HCT116 (cell line): Measurements from ENCODE around the gene RPS29. TPM values are rescaled to one million over a fixed set of nuclear protein-coding genes. Genes with fewer than 3 reads are reported as not detected.

Source experiments
- ATAC-seq: fragments of 200-7000 bp; cut with Tn5 transposase; 2 replicates; pipeline ENCODE4 v1.9.1; 2020; ENCODE audit warnings: mild to moderate bottlenecking, moderate library complexity
- BruUV-seq: library from RNA; stranded (reverse); fragments of 400-500 nt; replicated peaks from 2 replicates; lab custom pipeline; 2021; lab: Mats Ljungman, UMichigan
- CTCF ChIA-PET: fragments of 300-600 bp; sonication (Branson Sonifier 250); formaldehyde crosslinking; loops from one replicate; lab custom pipeline; 2021; ENCODE audit warnings: antibody characterized with exemption; lab: Charles Lee
- POLR2A ChIA-PET: fragments of 300-600, 350-600 bp; sonication (Branson Sonifier 250); formaldehyde crosslinking; loops from one replicate; lab custom pipeline; 2021; ENCODE audit warnings: antibody characterized with exemption; lab: Charles Lee
- RAD21 ChIA-PET, 2 experiments: fragments of 300-600 bp; sonication (Branson Sonifier 250); formaldehyde crosslinking; loops; one replicate each; lab custom pipeline; 2023; ENCODE audit warnings: low total read pairs in 2 of 2; ENCODE audit not compliant: uncharacterized antibody in 2 of 2, unreplicated experiment in 2 of 2, low non-redundant PET in 1 of 2; lab: Charles Lee
- DNase-seq: peaks from one replicate; pipeline ENCODE4 v3.0.0-alpha.2; 2010; ENCODE audit warnings: low read depth, low spot score
- H2AFZ ChIP-seq: fragments of 200-600 bp; shearing (Covaris generic), sonication (generic); 2 replicates; pipeline ENCODE4 v1.6.1; 2017; ENCODE audit warnings: low read depth, mixed run types, mixed read lengths, antibody characterized with exemption, low read length; ENCODE audit not compliant: poor library complexity, severe bottlenecking
- H3K27ac ChIP-seq: 2 replicates; pipeline ENCODE4 v1.5.1; 2012; ENCODE audit warnings: low read depth, low read length
- H3K27me3 ChIP-seq: fragments of 200-600 bp; sonication (generic); 2 replicates; pipeline ENCODE4 v1.6.1; 2016; ENCODE audit warnings: mixed run types, low read length, mixed read lengths; ENCODE audit not compliant: insufficient read depth
- H3K36me3 ChIP-seq, 2 experiments: fragments of 200-500 bp in 1 of 2; fragments of 200-600 bp in 1 of 2; sonication (Bioruptor generic) in 1 of 2; sonication (generic) in 1 of 2; 2 replicates each; pipeline versions ENCODE4 v1.5.1 to v1.6.1; 2014 to 2016; ENCODE audit warnings: low read length in 2 of 2, inconsistent platforms in 1 of 2, mixed read lengths in 1 of 2, mixed run types in 1 of 2; ENCODE audit not compliant: insufficient read depth in 2 of 2, control insufficient read depth in 1 of 2
- H3K4me1 ChIP-seq, 2 experiments: fragments of 200-600 bp in 1 of 2; sonication (generic) in 1 of 2; 2 replicates each; pipeline versions ENCODE4 v1.5.1 to v1.6.1; 2012 to 2017; ENCODE audit warnings: low read length in 2 of 2, inconsistent platforms in 1 of 2, mild to moderate bottlenecking in 1 of 2, mixed read lengths in 1 of 2, mixed run types in 1 of 2, moderate library complexity in 1 of 2; ENCODE audit not compliant: insufficient read depth in 2 of 2, control insufficient read depth in 1 of 2
- H3K4me2 ChIP-seq: fragments of 200-600 bp; sonication (generic); 2 replicates; pipeline ENCODE4 v1.6.1; 2017; ENCODE audit warnings: mixed run types, low read length, mixed read lengths
- H3K4me3 ChIP-seq, 2 experiments: fragments of 200-600 bp in 1 of 2; sonication (generic) in 1 of 2; replicated peaks in 1 of 2; 2 replicates each; pipeline ENCODE4 v1.5.1; 2011 to 2016; ENCODE audit warnings: low read length in 2 of 2, control low read depth in 1 of 2, low read depth in 1 of 2, mild to moderate bottlenecking in 1 of 2, mixed read lengths in 1 of 2, mixed run types in 1 of 2
- H3K79me2 ChIP-seq: fragments of 200-600 bp; sonication (generic); 2 replicates; pipeline ENCODE4 v1.6.1; 2017; ENCODE audit warnings: mild to moderate bottlenecking, mixed run types, low read length, moderate library complexity, mixed read lengths; ENCODE audit not compliant: insufficient read depth
- H3K9ac ChIP-seq: fragments of 200-600 bp; sonication (generic); 2 replicates; pipeline ENCODE4 v1.6.1; 2016; ENCODE audit warnings: low read length, mixed read lengths
- H3K9me2 ChIP-seq: fragments of 200-600 bp; sonication (generic), shearing (Covaris generic); 2 replicates; pipeline ENCODE4 v1.6.1; 2017; ENCODE audit warnings: mixed run types, mild to moderate bottlenecking, moderate library complexity; ENCODE audit not compliant: insufficient read depth
- H3K9me3 ChIP-seq, 2 experiments: fragments of 200-500 bp in 1 of 2; fragments of 200-600 bp in 1 of 2; sonication (Bioruptor generic) in 1 of 2; sonication (generic) in 1 of 2; 2 replicates each; pipeline ENCODE4 v1.6.1; 2014 to 2017; ENCODE audit warnings: low read length in 2 of 2, mixed read lengths in 2 of 2, inconsistent platforms in 1 of 2, low read depth in 1 of 2, mild to moderate bottlenecking in 1 of 2, mixed run types in 1 of 2, moderate library complexity in 1 of 2; ENCODE audit not compliant: control insufficient read depth in 1 of 2, insufficient read depth in 1 of 2
- H4K20me1 ChIP-seq: fragments of 200-600 bp; sonication (generic), shearing (Covaris generic); 2 replicates; pipeline ENCODE4 v1.6.1; 2017; ENCODE audit warnings: mixed run types, mild to moderate bottlenecking, moderate library complexity; ENCODE audit not compliant: insufficient read depth
- EGR1 ChIP-seq: IDR thresholded peaks from 2 replicates; pipeline ENCODE4 v1.6.1; 2012; ENCODE audit warnings: low read depth
- EZH2 ChIP-seq: fragments of 200-600 bp; sonication (generic); IDR thresholded peaks from 2 replicates; pipeline ENCODE4 v1.6.1; 2017; ENCODE audit warnings: antibody characterized with exemption, mixed run types
- JUND ChIP-seq: IDR thresholded peaks from 2 replicates; pipeline ENCODE4 v1.6.1; 2012
- POLR2A ChIP-seq: IDR thresholded peaks from 2 replicates; pipeline ENCODE4 v1.7.0; 2011; ENCODE audit warnings: borderline replicate concordance; ENCODE audit not compliant: insufficient read depth, insufficient read length; ENCODE audit errors: extremely low read depth
- POLR2AphosphoS5 ChIP-seq: IDR thresholded peaks from 2 replicates; pipeline ENCODE4 v1.6.1; 2011; ENCODE audit warnings: mild to moderate bottlenecking, low read depth, low read length, moderate library complexity
- SP1 ChIP-seq: IDR thresholded peaks from 2 replicates; pipeline ENCODE4 v1.6.1; 2012; ENCODE audit warnings: low read depth
- SRF ChIP-seq: IDR thresholded peaks from 2 replicates; pipeline ENCODE4 v1.6.1; 2012; ENCODE audit warnings: low read depth
- intact Hi-C: fragments of 100-400 bp; cut with micrococcal nuclease; formaldehyde crosslinking; loops from 2 replicates; pipeline ENCODE4 v1.10.0; 2022
- total RNA-seq: library from RNA; stranded (reverse); gene quantifications from one replicate; pipeline ENCODE4 v1.2.1, GENCODE V29; 2021; ENCODE audit not compliant: unreplicated experiment
- TF ChIP-seq, protein P1 (sequence below), 3 experiments: fragments of 200-600 bp in 1 of 3; sonication (generic) in 1 of 3; IDR thresholded peaks in 2 of 3; conservative IDR thresholded peaks in 1 of 3; 2 replicates each; pipeline ENCODE4 v1.5.1; 2012 to 2017; ENCODE audit warnings: low read depth in 2 of 3, low read length in 2 of 3, antibody characterized with exemption in 1 of 3, borderline replicate concordance in 1 of 3, control low read depth in 1 of 3, mild to moderate bottlenecking in 1 of 3, mixed read lengths in 1 of 3, mixed run types in 1 of 3, moderate library complexity in 1 of 3; ENCODE audit not compliant: insufficient read depth in 1 of 3
- TF ChIP-seq, protein P2 (sequence below): IDR thresholded peaks from 2 replicates; pipeline ENCODE4 v1.6.1; 2012

Gene RPS29
- total RNA-seq, 1 experiment from 2014 or later, result 1,825 TPM

DNA sequence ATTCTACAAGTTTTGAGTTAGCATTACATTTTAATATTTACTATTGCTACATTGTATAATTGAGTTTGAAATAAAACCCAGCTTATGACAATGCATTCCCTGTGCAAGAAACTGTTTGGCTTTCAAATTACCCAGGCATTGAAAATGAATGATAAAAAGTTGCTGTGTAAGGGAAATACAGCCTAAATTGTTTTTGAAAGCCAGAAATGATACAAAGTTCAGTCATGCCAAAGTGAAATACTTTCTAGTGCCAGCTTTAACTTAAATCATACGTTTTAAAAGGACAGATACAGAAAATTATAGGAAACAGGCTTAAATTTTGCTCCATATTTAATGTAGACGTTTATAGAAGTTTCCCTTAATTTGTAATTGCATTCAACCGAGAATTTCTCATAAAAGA lies 37.2 kb upstream of the RPS29 start (continued):
- TF ChIP-seq JUND, result no peak
- TF ChIP-seq POLR2AphosphoS5, result no peak
- TF ChIP-seq, protein P1, sequence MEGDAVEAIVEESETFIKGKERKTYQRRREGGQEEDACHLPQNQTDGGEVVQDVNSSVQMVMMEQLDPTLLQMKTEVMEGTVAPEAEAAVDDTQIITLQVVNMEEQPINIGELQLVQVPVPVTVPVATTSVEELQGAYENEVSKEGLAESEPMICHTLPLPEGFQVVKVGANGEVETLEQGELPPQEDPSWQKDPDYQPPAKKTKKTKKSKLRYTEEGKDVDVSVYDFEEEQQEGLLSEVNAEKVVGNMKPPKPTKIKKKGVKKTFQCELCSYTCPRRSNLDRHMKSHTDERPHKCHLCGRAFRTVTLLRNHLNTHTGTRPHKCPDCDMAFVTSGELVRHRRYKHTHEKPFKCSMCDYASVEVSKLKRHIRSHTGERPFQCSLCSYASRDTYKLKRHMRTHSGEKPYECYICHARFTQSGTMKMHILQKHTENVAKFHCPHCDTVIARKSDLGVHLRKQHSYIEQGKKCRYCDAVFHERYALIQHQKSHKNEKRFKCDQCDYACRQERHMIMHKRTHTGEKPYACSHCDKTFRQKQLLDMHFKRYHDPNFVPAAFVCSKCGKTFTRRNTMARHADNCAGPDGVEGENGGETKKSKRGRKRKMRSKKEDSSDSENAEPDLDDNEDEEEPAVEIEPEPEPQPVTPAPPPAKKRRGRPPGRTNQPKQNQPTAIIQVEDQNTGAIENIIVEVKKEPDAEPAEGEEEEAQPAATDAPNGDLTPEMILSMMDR (IDR thresholded peaks at IDR 0.05 in 2 of 3, conservative IDR thresholded peaks at IDR 0.05 in 1 of 3; ENCODE audit: borderline replicate concordance in 1 of 3, insufficient read depth in 1 of 3, low read depth in 2 of 3, low read length in 2 of 3), result no peak
- no peak for TF ChIP-seq SP1
- TF ChIP-seq POLR2A, result no peak

GRCh38 chr14:49622022-49622607 lies 35.9 kb upstream of the RPS29 start:
- CTCF ChIA-PET, result no interaction called here
- no peak for TF ChIP-seq EZH2
- TF ChIP-seq EGR1, result no peak
- TF ChIP-seq, protein P2, sequence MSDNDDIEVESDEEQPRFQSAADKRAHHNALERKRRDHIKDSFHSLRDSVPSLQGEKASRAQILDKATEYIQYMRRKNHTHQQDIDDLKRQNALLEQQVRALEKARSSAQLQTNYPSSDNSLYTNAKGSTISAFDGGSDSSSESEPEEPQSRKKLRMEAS, result 0 out of 2 replicates have a peak, but pooled peaks have one; percentile 17
- TF ChIP-seq SRF, result no peak
- Histone ChIP-seq H3K36me3 (peaks cover 17 to 21% of the 10 kb centered on the region in 2 experiments; a peak in 3 of 4 replicates), H3K79me2 (peaks cover 77% of the 10 kb centered on the region), H3K9me3 (no peaks in the 10 kb centered on the region), H3K4me3 (peak overlapping the region in 1 of 2 experiments; percentile 96; a peak in 1 of 4 replicates), H3K9me2 (no peaks in the 10 kb centered on the region), H3K9ac (no peak overlapping the region), H4K20me1 (0 out of 2 replicates have a peak, but pooled peaks cover 4% of the 10 kb centered on the region), H2AFZ (no peak overlapping the region), H3K4me1 (peaks cover 8 to 33% of the 10 kb centered on the region in 2 experiments; a peak in 3 of 4 replicates), H3K27ac (no peak overlapping the region), H3K27me3 (no peaks in the 10 kb centered on the region), H3K4me2 (peak overlapping the region; percentile 74; the same call in 1 of the 2 replicates)
- intact Hi-C loops, result loop anchor here (5.0 kb wide), 1 partner anchor 495 kb away; the partner anchor contains the start of gene VCPKMT
- no peak for DNase-seq
- POLR2A ChIA-PET, result interaction anchor here (2.3 kb wide), 2 partner anchors 13 to 20 kb away, joined by 17 read pairs; partner anchors contain the start of gene DNAAF2
- TSS peak; percentile 73 for BruUV-seq
- RAD21 ChIA-PET, result no interaction called here
- no peak for ATAC-seq
